HG03575 (cell line): Measurements from ENCODE around the gene FGF3.
"Not testable (repeated sequence)": the region's sequence is repeated elsewhere in the genome, so short reads cannot be mapped to it uniquely, and the experiment has no call there.

Experiments used
- ATAC-seq: cut with Tn5 transposase; IDR thresholded peaks from one replicate; pipeline ENCODE4 v1.9.1; 2021; ENCODE audit not compliant: unreplicated experiment, insufficient number of reproducible peaks, low FRiP score; ENCODE audit errors: extremely low read depth

Gene FGF3

GRCh38 chr11:69787906-69788305 lies 31.3 kb downstream of the FGF3 start:
- no peak for ATAC-seq

- ATAC-seq = no peak
These were observed 31.8 kb downstream of the FGF3 start for GRCh38 chr11:69787457-69787856.

GRCh38 chr11:69781241-69781640 lies 38.0 kb downstream of the FGF3 start:
- no peak for ATAC-seq

GRCh38 chr11:69778373-69778772 lies 40.8 kb downstream of the FGF3 start:
- ATAC-seq = no peak

GRCh38 chr11:69775163-69775755 lies 44.0 kb downstream of the FGF3 start, which contains the start of gene FGF4:
TSS of gene FGF4 (minus strand) at chr11:69775341. CDS start at chr11:69775084, 257 bp downstream.
- no peak for ATAC-seq

- ATAC-seq = no peak
These were observed 44.7 kb downstream of the FGF3 start for GRCh38 chr11:69774354-69775162.

GRCh38 chr11:69773626-69774353 lies 45.4 kb downstream of the FGF3 start:
- no peak for ATAC-seq

- no peak for ATAC-seq
These were observed 47.8 kb downstream of the FGF3 start for GRCh38 chr11:69771466-69771865.

- ATAC-seq = no peak
These were observed 48.7 kb downstream of the FGF3 start for GRCh38 chr11:69770540-69770939.

GRCh38 chr11:69765498-69765995 lies 53.7 kb downstream of the FGF3 start:
- no peak for ATAC-seq

GRCh38 chr11:69764918-69765317 lies 54.3 kb downstream of the FGF3 start:
- not testable (repeated sequence) for ATAC-seq

- ATAC-seq = no peak
These were observed 58.9 kb downstream of the FGF3 start for GRCh38 chr11:69760319-69760718.
